H9 (cell line): ENCODE data around the gene NOS1AP. TPM values are rescaled to one million over a fixed set of nuclear protein-coding genes. Genes with fewer than 3 reads are reported as not detected.

ENCODE experiments used
- DNase-seq: peaks from one replicate; pipeline ENCODE4 v3.0.0-alpha.2; 2017
- H2AFZ ChIP-seq: one replicate; pipeline ENCODE4 v1.6.1; 2013; ENCODE audit warnings: mild to moderate bottlenecking, low read length, control low read depth, moderate library complexity
- H2AK5ac ChIP-seq: 2 replicates; pipeline ENCODE4 v1.6.1; 2013; ENCODE audit warnings: low read length, control low read depth, mixed read lengths; ENCODE audit not compliant: insufficient read length
- H2BK120ac ChIP-seq: one replicate; pipeline ENCODE4 v1.6.1; 2013; ENCODE audit warnings: low read depth, mild to moderate bottlenecking, low read length, control low read depth, inconsistent platforms; ENCODE audit not compliant: poor library complexity, severe bottlenecking
- H2BK12ac ChIP-seq: 2 replicates; pipeline ENCODE4 v1.6.1; 2013; ENCODE audit warnings: low read length, control low read depth, mixed read lengths, low read depth; ENCODE audit not compliant: insufficient read length
- H2BK15ac ChIP-seq: 2 replicates; pipeline ENCODE4 v1.6.1; 2013; ENCODE audit warnings: low read depth, low read length, control low read depth
- H2BK20ac ChIP-seq: one replicate; pipeline ENCODE4 v1.6.1; 2013; ENCODE audit warnings: low read depth, mild to moderate bottlenecking, low read length, control low read depth, inconsistent platforms; ENCODE audit not compliant: poor library complexity, severe bottlenecking
- H2BK5ac ChIP-seq: 2 replicates; pipeline ENCODE4 v1.6.1; 2013; ENCODE audit warnings: low read length, control low read depth, mixed read lengths; ENCODE audit not compliant: insufficient read length
- H3K14ac ChIP-seq: 2 replicates; pipeline ENCODE4 v1.6.1; 2013; ENCODE audit warnings: low read length, control low read depth; ENCODE audit not compliant: insufficient read depth
- H3K18ac ChIP-seq: 2 replicates; pipeline ENCODE4 v1.6.1; 2013; ENCODE audit warnings: low read depth, mild to moderate bottlenecking, mixed read lengths, low read length, control low read depth; ENCODE audit not compliant: insufficient read length
- H3K23ac ChIP-seq: 2 replicates; pipeline ENCODE4 v1.6.1; 2013; ENCODE audit warnings: low read length, control low read depth, mixed read lengths, low read depth; ENCODE audit not compliant: insufficient read length
- H3K23me2 ChIP-seq: 2 replicates; pipeline ENCODE4 v1.6.1; 2013; ENCODE audit warnings: low read depth, mild to moderate bottlenecking, mixed read lengths, low read length, control low read depth; ENCODE audit not compliant: insufficient read length, poor library complexity, severe bottlenecking
- H3K27ac ChIP-seq: 2 replicates; pipeline ENCODE4 v1.5.1; 2013; ENCODE audit warnings: low read length, control low read depth, mixed read lengths, low read depth; ENCODE audit not compliant: insufficient read length
- H3K27me3 ChIP-seq: 2 replicates; pipeline ENCODE4 v1.6.1; 2013; ENCODE audit warnings: low read length, control low read depth, inconsistent platforms; ENCODE audit not compliant: insufficient read depth
- H3K4ac ChIP-seq: 2 replicates; pipeline ENCODE4 v1.6.1; 2013; ENCODE audit warnings: low read depth, mild to moderate bottlenecking, control low read depth, inconsistent platforms, low read length, moderate library complexity
- H3K4me1 ChIP-seq: 2 replicates; pipeline ENCODE4 v1.6.1; 2013; ENCODE audit warnings: low read length, control low read depth, inconsistent platforms; ENCODE audit not compliant: insufficient read depth
- H3K4me2 ChIP-seq: 2 replicates; pipeline ENCODE4 v1.6.1; 2013; ENCODE audit warnings: low read length, control low read depth, mixed read lengths; ENCODE audit not compliant: insufficient read length, insufficient read depth
- H3K56ac ChIP-seq: 2 replicates; pipeline ENCODE4 v1.6.1; 2013; ENCODE audit warnings: low read depth, mild to moderate bottlenecking, mixed read lengths, low read length, control low read depth; ENCODE audit not compliant: insufficient read length
- H3K79me1 ChIP-seq: 2 replicates; pipeline ENCODE4 v1.6.1; 2013; ENCODE audit warnings: low read depth, mild to moderate bottlenecking, moderate library complexity, low read length, control low read depth, inconsistent platforms; ENCODE audit not compliant: insufficient read depth, poor library complexity, severe bottlenecking
- H3K79me2 ChIP-seq: 2 replicates; pipeline ENCODE4 v1.6.1; 2013; ENCODE audit warnings: low read length, control low read depth, inconsistent platforms; ENCODE audit not compliant: insufficient read depth
- H3K9ac ChIP-seq: 2 replicates; pipeline ENCODE4 v1.6.1; 2013; ENCODE audit warnings: low read length, control low read depth, mixed read lengths; ENCODE audit not compliant: insufficient read length; ENCODE audit errors: extremely low read depth
- H3K9me3 ChIP-seq: one replicate; pipeline ENCODE4 v1.6.1; 2013; ENCODE audit warnings: low read depth, low read length, inconsistent platforms; ENCODE audit not compliant: control insufficient read depth
- H3T11ph ChIP-seq: one replicate; pipeline ENCODE4 v1.6.1; 2013; ENCODE audit warnings: mild to moderate bottlenecking, low read length, control low read depth, inconsistent platforms
- H4K20me1 ChIP-seq: one replicate; pipeline ENCODE4 v1.6.1; 2013; ENCODE audit not compliant: control insufficient read depth, insufficient read length, insufficient read depth
- H4K5ac ChIP-seq: 2 replicates; pipeline ENCODE4 v1.6.1; 2013; ENCODE audit warnings: low read depth, mild to moderate bottlenecking, mixed read lengths, low read length, control low read depth; ENCODE audit not compliant: insufficient read length
- H4K8ac ChIP-seq: replicated peaks from 2 replicates; pipeline ENCODE4 v1.6.1; 2013; ENCODE audit warnings: low read length, control low read depth, mixed read lengths, low read depth; ENCODE audit not compliant: insufficient read length
- H4K91ac ChIP-seq: 2 replicates; pipeline ENCODE4 v1.6.1; 2013; ENCODE audit warnings: low read depth, mild to moderate bottlenecking, moderate library complexity, mixed read lengths, low read length, control low read depth; ENCODE audit not compliant: insufficient read length
- H3K27ac Mint-ChIP-seq, 3 experiments: 2 replicates in 2 of 3; 3 replicates in 1 of 3; pipeline ENCODE4 v1.8.0; 2020 to 2021; ENCODE audit warnings: mixed read lengths in 3 of 3, mild to moderate bottlenecking in 1 of 3, moderate library complexity in 1 of 3
- H3K27me3 Mint-ChIP-seq: 2 replicates; pipeline ENCODE4 v1.8.0; 2021; ENCODE audit warnings: low read depth, mild to moderate bottlenecking, moderate library complexity, mixed read lengths
- H3K36me3 Mint-ChIP-seq, 3 experiments: 2 replicates in 2 of 3; 3 replicates in 1 of 3; pipeline ENCODE4 v1.8.0; 2020 to 2021; ENCODE audit warnings: low read depth in 3 of 3, mixed read lengths in 3 of 3; ENCODE audit not compliant: insufficient read depth in 1 of 3
- H3K4me1 Mint-ChIP-seq, 2 experiments: 2 replicates each; pipeline ENCODE4 v1.8.0; 2020; ENCODE audit warnings: mixed read lengths in 2 of 2
- H3K4me3 Mint-ChIP-seq, 2 experiments: 2 replicates in 1 of 2; 3 replicates in 1 of 2; pipeline ENCODE4 v1.8.0; 2020 to 2021; ENCODE audit warnings: mild to moderate bottlenecking in 2 of 2, mixed read lengths in 2 of 2, moderate library complexity in 1 of 2
- H3K9me3 Mint-ChIP-seq, 2 experiments: 2 replicates in 1 of 2; 3 replicates in 1 of 2; pipeline ENCODE4 v1.8.0; 2020; ENCODE audit warnings: mild to moderate bottlenecking in 2 of 2, mixed read lengths in 2 of 2, moderate library complexity in 1 of 2
- WGBS: extraction: QIAGEN DNeasy Blood & Tissue Kit; methylation state at CpG from one replicate; pipeline ENCODE4 v1.1.7; 2013; ENCODE audit warnings: missing lambda C conversion rate, low lambda C conversion rate, mixed read lengths; ENCODE audit not compliant: insufficient read length; ENCODE audit errors: extremely low coverage; 5-methylcytosine and 5-hydroxymethylcytosine counted together
- total RNA-seq: library from RNA; stranded (reverse); gene quantifications from 2 replicates; pipeline ENCODE4 v1.2.1, GENCODE V29; 2021
- TF ChIP-seq, protein P1 (sequence below): fragments of 200-600 bp; sonication (generic); conservative IDR thresholded peaks from 3 replicates; pipeline ENCODE4 v1.8.0; 2021; ENCODE audit warnings: antibody characterized with exemption, mild to moderate bottlenecking

The NOS1AP gene
- total RNA-seq, 1 experiment from 2014 or later, result 8.4 TPM

DNA sequence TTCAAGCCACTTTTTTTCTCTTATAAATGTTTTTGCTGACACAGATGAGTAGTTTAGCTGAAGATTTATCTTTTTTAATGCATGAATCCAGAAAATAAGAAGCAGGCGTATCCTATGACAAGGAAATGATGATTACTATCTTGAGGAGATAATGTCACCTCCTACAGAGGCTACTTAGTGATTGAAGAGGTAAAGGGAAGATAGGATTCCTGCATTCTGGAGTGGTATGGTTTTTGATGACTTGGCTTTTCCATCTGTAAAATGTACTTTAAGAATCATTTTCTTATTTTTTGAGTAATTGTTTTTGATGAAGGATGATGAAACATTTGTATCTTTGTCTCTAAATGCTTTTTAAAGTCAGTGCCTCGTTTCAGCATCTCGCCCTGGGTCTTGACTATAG is 184.3 kb downstream of the NOS1AP start:
- Histone ChIP-seq H2BK120ac (no peak overlapping the region), H2AK5ac (no peak overlapping the region), H3K4me2 (no peak overlapping the region), H2BK5ac (no peak overlapping the region), H4K20me1 (no peaks in the 10 kb centered on the region), H3K18ac (no peak overlapping the region), H4K8ac (no peak overlapping the region), H4K5ac (no peak overlapping the region), H2BK20ac (no peak overlapping the region), H3K14ac (no peak overlapping the region), H3K27me3 (no peaks in the 10 kb centered on the region), H2BK12ac (no peak overlapping the region), H4K91ac (no peak overlapping the region), H3K27ac (no peak overlapping the region), H2AFZ (no peak overlapping the region), H2BK15ac (no peak overlapping the region), H3K79me2 (no peaks in the 10 kb centered on the region), H3K56ac (no peak overlapping the region), H3K9me3 (no peaks in the 10 kb centered on the region), H3K23ac (no peak overlapping the region), H3K23me2 (no peaks in the 10 kb centered on the region), H3K4ac (no peak overlapping the region), H3T11ph (no peak overlapping the region), H3K79me1 (no peaks in the 10 kb centered on the region), H3K4me1 (peaks cover 16% of the 10 kb centered on the region), H3K9ac (no peak overlapping the region)
- WGBS, result no CpG with 5 or more reads among the region's 3 CpGs
- Mint-ChIP-seq H3K27ac (no peak overlapping the region), H3K27me3 (no peaks in the 10 kb centered on the region), H3K4me3 (no peak overlapping the region), H3K9me3 (peaks cover 0 to 5% of the 10 kb centered on the region in 2 experiments; a peak in 3 of 5 replicates), H3K36me3 (peaks cover 0 to 13% (median 0%) of the 10 kb centered on the region in 3 experiments; a peak in 3 of 7 replicates), H3K4me1 (peaks cover 47 to 52% of the 10 kb centered on the region in 2 experiments)
- TF ChIP-seq, protein P1, sequence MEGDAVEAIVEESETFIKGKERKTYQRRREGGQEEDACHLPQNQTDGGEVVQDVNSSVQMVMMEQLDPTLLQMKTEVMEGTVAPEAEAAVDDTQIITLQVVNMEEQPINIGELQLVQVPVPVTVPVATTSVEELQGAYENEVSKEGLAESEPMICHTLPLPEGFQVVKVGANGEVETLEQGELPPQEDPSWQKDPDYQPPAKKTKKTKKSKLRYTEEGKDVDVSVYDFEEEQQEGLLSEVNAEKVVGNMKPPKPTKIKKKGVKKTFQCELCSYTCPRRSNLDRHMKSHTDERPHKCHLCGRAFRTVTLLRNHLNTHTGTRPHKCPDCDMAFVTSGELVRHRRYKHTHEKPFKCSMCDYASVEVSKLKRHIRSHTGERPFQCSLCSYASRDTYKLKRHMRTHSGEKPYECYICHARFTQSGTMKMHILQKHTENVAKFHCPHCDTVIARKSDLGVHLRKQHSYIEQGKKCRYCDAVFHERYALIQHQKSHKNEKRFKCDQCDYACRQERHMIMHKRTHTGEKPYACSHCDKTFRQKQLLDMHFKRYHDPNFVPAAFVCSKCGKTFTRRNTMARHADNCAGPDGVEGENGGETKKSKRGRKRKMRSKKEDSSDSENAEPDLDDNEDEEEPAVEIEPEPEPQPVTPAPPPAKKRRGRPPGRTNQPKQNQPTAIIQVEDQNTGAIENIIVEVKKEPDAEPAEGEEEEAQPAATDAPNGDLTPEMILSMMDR, result no peak
- DNase-seq, result no peak
